ENCODE measurements around the gene BORCS8.

The BORCS8 gene

GRCh38 chr19:19234220-19234816, 42.4 kb upstream of the BORCS8 start:
- Histone ChIP-seq H3K36me3 (no peaks in the 10 kb centered on the region), H3K4me3 (ENCODE audit: low read depth, low read length) (no peak overlapping the region), H3K4me1 (no peaks in the 10 kb centered on the region), H3K27me3 (no peaks in the 10 kb centered on the region), H3K9me3 (peaks cover 3% of the 10 kb centered on the region; the same call in 1 of the 2 replicates)
- no peak for DNase-seq
- no peak for TF ChIP-seq CTCF (IDR thresholded peaks at IDR 0.05; ENCODE audit: low read depth, low read length)

DNA sequence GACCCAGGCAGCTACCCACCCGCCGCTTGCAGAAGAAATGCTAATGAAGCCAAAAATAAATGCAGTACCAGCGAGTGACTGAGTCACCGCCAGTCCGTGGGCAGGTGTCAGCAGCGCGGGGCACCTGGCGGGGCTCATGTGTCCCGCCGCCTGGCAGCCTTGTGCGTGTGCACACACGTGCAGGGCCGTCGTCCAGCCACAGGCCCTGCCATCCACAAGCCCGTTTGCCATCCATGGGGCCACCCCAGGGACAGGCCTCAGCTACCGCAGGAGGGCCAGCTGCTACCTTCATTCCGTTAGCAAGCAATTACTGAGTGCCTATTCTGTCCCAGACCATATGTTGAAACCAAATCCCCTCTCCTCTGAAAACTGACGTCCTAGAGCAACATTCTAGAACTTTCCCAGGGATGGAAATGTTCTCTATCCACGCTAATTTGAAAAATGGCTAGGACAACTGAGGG, 40.3 kb upstream of the BORCS8 start:
- H3K4me1 ChIP-seq, result no peaks in the 10 kb centered on the region
- peaks cover 3% of the 10 kb centered on the region; the same call in 1 of the 2 replicates for H3K9me3 ChIP-seq
- H3K27me3 ChIP-seq, result no peaks in the 10 kb centered on the region
- no peaks in the 10 kb centered on the region for H3K36me3 ChIP-seq
- no peak for TF ChIP-seq CTCF (IDR thresholded peaks at IDR 0.05; ENCODE audit: low read depth, low read length)
- H3K4me3 ChIP-seq (ENCODE audit: low read depth, low read length), result no peak overlapping the region
- DNase-seq, result no peak

- H3K4me3 ChIP-seq (ENCODE audit: low read depth, low read length), result no peak overlapping the region
- no peak for DNase-seq
- H3K27me3 ChIP-seq, result no peaks in the 10 kb centered on the region
- no peak for TF ChIP-seq CTCF (IDR thresholded peaks at IDR 0.05; ENCODE audit: low read depth, low read length)
- no peaks in the 10 kb centered on the region for H3K36me3 ChIP-seq
- H3K4me1 ChIP-seq, result no peaks in the 10 kb centered on the region
- peaks cover 3% of the 10 kb centered on the region; the same call in 1 of the 2 replicates for H3K9me3 ChIP-seq
These were observed 39.0 kb upstream of the BORCS8 start for GRCh38 chr19:19230999-19231398.

DNA sequence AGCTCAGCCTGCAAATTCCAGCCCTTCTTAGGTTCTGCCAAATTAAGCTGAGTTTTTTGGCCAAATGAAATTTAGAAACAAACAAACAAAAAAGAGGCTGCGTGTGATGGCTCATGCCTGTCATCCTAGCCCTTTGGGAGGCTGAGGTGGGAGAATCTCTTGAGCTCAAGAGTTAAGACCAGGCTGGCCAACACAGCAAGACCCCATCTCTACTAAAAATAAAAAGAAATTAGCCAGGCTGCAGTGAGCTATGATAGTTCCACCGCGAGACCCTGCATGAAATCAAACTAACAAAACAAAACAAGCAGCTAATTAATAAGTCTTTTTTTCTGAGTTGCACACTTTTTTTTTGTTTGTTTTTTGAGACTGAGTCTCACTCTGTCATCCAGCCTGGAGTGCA, 37.7 kb upstream of the BORCS8 start:
- no peak for DNase-seq
- no peaks in the 10 kb centered on the region for H3K36me3 ChIP-seq
- no peaks in the 10 kb centered on the region for H3K27me3 ChIP-seq
- H3K9me3 ChIP-seq, result peaks cover 3% of the 10 kb centered on the region; the same call in 1 of the 2 replicates
- no peaks in the 10 kb centered on the region for H3K4me1 ChIP-seq
- TF ChIP-seq CTCF (IDR thresholded peaks at IDR 0.05; ENCODE audit: low read depth, low read length), result no peak
- no peak overlapping the region for H3K4me3 ChIP-seq (ENCODE audit: low read depth, low read length)

- no peak overlapping the region for H3K4me3 ChIP-seq (ENCODE audit: low read depth, low read length)
- H3K4me1 ChIP-seq, result no peaks in the 10 kb centered on the region
- TF ChIP-seq CTCF (IDR thresholded peaks at IDR 0.05; ENCODE audit: low read depth, low read length), result no peak
- H3K27me3 ChIP-seq, result no peaks in the 10 kb centered on the region
- H3K36me3 ChIP-seq, result no peaks in the 10 kb centered on the region
- H3K9me3 ChIP-seq, result no peaks in the 10 kb centered on the region
- DNase-seq, result no peak
These were observed 35.3 kb upstream of the BORCS8 start for GRCh38 chr19:19227217-19227616.

DNA sequence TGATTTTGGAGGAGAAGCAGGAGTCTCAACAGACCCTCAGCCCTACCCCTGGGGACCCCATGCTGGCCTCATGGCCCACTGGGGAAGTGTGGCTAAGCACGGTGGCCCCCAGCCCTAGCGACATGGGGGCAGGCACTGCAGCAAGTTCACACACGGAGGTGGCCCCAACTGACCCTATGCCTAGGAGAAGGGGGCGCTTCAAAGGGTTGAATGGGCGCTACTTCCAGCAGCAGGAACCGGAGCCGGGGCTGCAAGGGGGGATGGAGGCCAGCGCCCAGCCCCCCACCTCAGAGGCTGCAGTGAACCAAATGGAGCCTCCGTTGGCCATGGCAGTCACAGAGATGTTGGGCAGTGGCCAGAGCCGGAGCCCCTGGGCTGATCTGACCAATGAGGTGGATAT, 34.7 kb upstream of the BORCS8 start:
- Histone ChIP-seq H3K9me3 (no peaks in the 10 kb centered on the region), H3K27me3 (no peaks in the 10 kb centered on the region), H3K36me3 (no peaks in the 10 kb centered on the region), H3K4me3 (ENCODE audit: low read depth, low read length) (no peak overlapping the region), H3K4me1 (no peaks in the 10 kb centered on the region)
- no peak for DNase-seq
- TF ChIP-seq CTCF (IDR thresholded peaks at IDR 0.05; ENCODE audit: low read depth, low read length), result no peak

Data from BE2C (cell line).